Amniotic epithelial cell (primary cell): ENCODE measurements around the gene MARCKSL1.
A peak's percentile ranks its signal among the peaks of the same experiment; 100 is the strongest.
"Not testable (repeated sequence)": the region's sequence is repeated elsewhere in the genome, so short reads cannot be mapped to it uniquely, and the experiment has no call there.

ENCODE experiments used
- DNase-seq: peaks from one replicate; pipeline ENCODE4 v3.0.0-alpha.2; 2010; ENCODE audit warnings: low read depth

The MARCKSL1 gene

DNA sequence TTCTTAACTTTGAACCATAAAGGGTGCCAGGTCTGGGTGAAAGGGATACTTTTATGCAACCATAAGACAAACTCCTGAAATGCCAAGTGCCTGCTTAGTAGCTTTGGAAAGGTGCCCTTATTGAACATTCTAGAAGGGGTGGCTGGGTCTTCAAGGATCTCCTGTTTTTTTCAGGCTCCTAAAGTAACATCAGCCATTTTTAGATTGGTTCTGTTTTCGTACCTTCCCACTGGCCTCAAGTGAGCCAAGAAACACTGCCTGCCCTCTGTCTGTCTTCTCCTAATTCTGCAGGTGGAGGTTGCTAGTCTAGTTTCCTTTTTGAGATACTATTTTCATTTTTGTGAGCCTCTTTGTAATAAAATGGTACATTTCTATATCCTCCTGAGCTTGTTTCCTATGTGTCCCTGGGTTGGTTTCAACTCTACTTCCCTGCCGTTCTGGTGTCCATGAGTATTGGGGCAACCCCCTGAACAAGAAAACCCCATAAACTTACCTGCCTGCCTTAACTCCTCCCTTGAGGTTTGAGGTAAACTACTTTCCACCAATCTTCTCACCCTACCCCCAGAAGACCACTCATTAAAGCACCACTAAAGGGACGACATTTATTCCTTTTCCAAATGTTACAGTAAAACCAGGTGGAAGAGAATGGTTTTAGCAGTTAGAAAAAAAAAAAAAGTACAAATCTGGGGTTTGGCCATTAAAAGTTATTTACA lies 2.6 kb downstream of the MARCKSL1 start:
- no peak for DNase-seq

DNA sequence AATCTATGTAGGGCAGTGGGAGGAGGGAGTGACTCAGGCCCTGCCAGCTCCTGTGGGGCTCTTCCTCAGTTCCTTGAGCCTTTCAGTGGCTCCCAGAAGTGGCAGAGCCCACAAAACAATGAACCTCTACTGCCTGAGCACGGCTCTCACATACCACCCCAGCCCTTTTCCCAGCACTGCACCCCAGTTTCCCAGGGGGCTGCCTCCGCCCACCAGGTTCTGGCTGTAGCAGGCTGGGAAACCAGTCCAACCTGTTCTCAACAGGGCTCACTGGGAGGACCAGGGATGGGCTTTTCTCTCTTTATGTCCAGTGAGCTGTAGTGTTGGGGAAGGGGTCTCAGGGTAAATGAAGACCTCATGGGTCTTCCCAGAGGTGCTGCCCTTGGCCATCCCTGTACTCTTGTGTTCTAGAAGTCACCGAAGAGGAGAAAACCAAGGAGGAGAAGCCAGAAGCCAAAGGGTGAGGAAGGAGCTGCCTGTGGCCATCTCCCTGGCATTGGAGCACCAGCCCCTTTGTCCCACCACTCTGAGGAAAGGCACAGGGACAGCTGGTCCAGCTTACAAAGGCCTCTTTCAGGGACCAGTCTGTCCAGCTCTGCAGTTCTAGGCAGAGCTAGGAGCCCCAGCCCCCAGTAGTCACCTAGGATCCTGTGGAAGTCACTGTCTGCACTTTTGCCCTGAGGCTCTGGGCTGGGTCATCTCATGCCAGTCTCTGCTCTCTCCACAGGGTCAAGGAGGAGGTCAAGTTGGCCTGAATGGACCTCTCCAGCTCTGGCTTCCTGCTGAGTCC lies 3.5 kb downstream of the MARCKSL1 start:
- DNase-seq = no peak

DNA sequence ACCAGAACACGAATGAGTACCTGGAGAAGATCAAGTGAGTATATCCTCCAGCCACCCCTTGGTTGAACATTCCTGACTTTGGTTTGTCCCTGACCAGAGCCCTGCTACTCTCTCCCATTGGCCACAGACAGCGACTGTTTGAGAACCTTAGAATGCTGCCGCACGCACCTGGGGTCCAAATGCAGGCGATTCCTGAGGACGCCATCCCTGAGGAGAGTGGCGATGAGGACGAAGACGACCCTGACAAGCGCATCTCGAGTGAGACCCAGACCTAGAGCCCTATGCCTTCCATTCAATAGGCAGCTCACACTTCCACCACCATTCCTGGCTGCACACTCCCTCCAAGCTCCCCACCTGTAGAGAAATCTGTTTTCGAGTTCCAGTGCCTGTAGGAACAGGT lies 4.5 kb downstream of the MARCKSL1 start:
- no peak for DNase-seq

DNA sequence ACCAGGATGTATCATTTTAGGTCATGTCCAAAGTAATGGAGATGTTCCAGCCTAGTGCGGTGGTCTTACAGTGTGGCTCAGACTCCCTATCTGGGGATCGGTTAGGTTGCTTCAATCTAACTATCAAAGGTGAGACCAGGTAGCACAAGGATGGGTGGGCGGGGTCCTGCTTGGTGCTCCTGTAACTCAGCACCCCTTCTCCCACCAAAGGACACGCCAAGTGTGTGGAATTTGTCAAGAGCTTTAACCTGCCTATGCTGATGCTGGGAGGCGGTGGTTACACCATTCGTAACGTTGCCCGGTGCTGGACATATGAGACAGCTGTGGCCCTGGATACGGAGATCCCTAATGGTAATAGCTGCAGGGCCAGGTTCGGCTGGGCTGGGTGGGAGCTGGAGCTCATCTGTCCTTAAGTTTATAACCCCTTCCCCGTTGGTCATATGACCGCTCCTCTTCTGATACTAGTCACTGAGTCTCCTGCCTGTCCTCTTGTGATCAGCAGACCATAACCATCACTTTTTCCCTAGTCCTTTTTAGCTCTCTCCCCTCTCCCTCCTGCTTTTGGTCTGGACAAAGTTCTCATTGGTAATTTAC lies 5.4 kb downstream of the MARCKSL1 start:
- DNase-seq = no peak

DNA sequence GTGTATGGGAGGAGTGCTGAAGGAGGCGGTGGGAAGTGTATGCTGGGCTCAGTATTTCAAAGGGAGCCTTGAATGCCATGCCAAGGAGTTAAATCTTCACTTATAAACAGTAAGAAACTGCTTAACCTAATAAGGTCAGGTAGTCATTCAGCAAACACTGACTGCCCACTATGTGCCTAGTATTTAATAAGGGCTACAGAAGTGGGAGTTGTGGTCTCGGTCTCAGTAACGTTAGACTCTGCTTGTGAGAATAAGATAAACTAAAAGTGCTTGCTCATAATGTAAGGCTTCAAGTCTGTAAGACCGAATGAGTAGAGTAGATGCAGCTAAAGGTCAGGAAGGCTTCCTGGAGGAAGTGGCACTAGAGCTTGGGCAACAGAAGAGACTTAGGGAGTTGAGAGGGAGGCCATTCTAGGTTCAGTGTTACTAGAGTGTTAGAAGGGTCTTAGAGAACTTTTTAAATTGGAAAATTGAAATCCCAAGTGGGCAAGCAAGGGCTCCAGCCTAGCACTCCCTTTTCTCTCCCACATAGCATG lies 6.0 kb downstream of the MARCKSL1 start:
- no peak for DNase-seq

DNA sequence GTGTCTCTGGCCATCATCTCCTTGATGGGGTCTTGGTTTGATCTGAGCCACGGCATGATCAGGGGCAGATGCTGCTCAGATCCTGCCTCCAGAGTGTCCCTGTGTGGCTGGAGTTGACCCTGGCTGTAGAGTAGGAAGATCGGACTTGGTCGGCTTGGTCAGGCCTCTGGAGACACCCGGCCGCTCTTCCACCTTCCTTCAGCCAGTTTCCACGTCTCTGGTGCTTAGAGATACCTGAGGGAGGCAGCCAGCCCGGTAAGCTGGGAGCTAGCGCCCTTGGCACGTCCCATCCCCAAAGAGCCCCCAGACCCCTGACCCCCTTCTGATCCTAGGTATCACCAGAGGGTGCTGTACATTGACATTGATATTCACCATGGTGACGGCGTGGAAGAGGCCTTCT lies 8.8 kb downstream of the MARCKSL1 start:
- no peak for DNase-seq

DNA sequence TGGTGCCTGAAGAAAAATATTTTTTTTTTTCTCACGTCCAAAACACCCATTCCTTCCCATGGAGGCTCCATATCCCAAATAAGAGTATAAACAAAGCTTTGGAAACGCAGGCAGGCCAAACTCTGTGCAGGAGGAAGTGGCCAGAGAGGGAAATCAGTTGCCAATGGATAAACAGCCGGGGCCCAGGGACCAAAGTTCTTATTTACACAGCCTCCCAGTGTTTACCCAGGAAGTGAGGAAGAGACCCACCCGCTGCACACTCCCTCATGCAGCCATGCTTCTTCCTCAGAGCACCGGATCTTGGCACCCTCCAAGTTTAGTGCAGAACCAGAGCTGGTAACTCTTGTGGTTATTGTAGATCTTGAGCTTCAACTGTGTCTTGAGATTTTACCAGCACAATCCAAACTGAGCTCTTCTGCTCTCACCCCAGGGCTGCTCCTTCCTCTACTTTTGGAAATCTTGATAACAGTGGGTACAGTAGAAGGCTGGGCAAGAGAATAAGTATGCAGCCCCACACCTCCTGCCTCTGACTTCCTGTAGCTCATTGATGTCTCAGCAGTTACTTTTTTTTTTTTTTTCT lies 14.2 kb downstream of the MARCKSL1 start:
- DNase-seq = no peak

DNA sequence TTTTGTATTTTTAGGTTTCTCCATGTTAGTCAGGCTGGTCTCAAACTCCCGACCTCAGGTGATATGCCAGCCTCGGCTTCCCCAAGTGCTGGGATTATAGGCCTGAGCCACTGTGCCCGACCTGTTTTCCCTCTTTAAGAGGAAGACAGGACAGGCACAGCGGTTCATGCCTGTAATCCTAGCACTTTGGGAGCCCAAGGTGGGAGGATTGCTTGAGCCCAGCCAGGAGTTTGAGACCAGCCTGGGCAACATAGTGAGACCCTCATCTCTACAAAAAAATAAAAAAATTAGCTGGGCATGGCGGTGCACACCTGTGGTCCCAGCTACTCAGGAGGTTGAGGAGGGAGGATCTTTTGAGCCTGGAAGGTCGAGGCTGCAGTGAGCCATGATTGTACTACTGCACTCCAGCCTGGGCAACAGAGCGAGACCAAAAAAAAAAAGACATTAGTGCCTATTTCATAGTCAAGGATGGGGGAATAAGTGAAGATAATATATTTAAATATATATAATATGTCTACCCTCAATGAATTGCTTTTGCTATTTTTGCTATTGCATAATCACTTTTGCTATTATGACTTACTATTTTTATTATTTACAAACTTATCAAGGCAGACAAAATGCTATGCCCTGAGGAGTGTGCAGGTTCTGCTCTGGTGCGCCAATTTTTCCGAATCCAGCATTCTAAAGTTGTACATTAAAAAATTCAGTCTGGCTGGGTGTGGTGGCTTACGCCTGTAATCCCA lies 17.7 kb downstream of the MARCKSL1 start:
- no peak for DNase-seq

DNA sequence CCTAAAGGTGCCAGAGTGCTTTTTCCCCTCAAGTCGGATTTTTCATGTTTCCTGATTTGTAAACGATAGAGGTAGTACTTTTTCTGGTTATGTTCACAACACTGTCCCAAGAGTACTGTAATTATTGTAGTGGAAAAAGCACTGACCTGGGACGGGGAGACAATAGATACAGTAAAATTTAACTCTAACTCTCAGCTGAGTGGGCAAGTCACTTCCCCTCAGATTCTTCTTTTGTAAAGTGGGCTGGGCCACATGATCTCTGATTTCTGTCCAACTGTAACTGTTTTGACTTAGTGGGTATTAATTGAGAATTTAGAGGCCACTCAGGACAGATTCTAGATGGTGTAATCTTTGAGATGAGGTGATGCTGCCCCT lies 19.1 kb downstream of the MARCKSL1 start:
- DNase-seq = no peak

DNA sequence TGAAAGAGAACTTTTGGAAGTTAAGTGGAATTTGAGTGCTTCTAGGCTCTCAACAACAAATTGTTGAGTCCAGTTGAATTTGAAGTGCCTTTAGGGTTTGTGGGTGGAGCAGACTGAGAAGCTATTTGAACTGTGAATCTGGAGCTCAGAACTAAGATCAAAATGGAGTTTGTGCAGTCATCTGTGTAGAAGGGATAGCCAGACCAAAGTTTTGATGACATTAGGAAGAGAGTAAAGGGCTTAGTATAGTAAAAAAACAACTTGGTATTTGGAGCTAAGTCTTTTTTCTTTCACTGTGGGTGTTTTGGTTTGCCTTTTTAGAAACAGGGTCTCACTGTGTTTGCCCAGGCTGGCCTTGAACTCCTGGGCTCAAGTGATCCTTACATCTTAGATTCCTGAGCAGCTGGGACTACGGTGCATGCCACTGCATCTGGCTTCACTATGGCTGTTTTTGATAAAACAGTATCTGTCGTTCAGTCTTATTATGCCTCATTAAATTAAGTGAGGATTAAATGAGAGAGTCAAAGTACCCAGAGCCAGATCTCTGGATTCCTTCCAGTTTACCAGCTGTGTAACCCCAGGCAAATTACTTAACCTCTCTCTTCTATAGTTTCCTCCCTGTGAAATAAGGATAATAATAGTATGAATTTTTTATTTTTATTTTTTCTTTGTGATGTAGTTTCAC lies 24.2 kb downstream of the MARCKSL1 start:
- no peak for DNase-seq

DNA sequence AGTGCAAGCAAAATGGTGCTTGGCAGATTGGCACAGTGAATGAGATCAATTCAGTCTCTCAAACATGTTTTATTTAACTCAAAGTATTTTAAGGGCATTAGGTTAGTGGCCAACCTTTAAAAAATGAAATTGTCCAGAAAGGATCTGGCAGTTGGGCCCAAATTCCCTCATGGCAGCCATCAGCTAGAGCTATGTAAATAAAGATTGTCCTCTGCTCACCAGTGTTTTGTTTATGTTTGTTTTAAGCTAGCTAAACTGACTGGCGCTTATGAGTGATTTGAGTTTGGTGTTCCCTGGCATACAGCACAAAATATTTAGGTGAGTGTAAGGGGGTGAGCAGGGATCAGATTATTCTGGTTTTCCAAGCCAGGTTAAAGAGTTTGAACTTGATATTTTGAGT lies 26.1 kb downstream of the MARCKSL1 start:
- no peak for DNase-seq

DNA sequence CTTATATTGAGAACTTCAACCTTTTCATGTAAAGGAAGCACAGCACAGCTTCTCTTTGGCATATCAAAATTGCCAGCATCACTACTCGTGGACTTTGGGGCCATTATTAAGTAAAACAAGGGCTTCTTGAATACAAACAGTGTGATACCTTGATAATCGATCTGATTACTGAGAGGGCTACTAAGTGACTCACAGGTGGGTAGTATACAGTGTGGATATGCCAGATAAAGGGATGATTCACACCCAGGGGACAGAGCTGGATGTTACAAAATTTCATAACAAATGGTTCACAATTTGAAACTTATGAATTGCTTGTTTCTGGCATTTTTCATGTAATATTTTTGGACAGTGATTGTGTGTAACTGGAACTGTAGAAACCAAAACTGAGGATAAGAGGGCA lies 28.7 kb downstream of the MARCKSL1 start:
- peak; percentile 62 for DNase-seq

DNA sequence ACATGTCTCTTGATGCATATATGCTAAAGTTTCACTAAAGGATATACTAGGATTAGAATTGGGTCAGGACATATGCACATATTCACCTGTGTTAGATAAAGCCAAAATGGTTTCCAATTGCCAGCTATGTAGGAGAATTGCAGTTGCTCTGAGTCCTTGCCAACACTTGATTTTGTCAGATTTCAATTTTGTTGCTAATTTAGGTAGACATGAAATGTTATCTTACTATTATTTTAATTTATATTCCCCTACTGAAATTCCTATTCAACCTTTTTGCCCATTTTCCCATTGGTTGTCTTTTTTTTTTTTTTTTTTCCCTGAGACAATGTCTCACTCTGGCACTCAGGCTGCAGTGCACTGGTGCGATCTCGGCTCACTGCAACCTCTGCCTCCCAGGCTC lies 30.7 kb downstream of the MARCKSL1 start:
- DNase-seq = no peak

DNA sequence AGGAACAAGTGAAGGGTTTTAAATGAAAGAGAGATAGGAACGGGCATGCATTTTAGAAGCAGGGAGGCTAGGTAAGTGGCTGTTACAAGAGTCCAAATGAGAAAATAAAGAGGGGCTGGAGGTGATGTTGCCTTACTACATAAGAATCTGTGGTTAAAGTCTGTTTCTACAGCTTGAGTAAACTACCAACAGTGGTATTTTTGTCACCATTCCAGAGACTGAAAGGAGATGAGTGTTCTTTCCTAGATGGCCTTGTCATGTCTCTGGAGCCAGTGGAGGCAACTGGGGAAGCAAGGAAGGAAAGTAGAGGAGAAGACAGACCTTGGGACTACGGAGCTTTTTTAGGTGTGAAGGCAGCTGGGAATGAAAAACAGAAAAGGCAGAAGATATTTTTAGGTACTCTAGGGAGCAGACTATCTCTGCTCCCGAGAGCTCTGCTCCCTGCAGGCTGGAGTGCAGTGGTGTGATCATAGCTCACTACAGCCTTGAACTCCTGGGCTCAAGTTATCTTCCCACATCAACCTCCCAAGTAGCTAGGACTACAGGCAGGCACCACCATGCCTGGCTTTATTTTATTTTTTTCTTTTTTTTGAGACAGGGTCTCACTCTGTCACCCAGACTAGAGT lies 31.9 kb downstream of the MARCKSL1 start:
- DNase-seq = peak; percentile 26

DNA sequence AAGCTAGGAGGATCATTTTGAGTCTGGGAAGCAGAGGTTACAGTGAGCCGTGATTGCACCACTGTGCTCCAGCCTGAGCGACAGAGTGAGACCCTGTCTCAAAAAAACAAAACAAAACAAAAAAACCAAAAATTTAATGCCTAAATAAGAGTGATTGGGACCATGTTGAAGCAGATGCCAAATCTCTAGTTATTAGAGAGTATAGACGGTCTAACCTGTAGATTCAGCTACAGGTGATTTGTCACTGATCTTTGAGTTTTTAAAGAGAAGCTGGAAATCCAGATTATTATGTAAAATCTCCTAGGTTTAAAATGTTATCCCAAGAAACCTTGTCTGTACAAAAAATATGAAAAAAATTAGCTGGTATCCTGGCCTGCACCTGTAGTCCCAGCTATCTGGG lies 32.7 kb downstream of the MARCKSL1 start:
- DNase-seq = no peak

DNA sequence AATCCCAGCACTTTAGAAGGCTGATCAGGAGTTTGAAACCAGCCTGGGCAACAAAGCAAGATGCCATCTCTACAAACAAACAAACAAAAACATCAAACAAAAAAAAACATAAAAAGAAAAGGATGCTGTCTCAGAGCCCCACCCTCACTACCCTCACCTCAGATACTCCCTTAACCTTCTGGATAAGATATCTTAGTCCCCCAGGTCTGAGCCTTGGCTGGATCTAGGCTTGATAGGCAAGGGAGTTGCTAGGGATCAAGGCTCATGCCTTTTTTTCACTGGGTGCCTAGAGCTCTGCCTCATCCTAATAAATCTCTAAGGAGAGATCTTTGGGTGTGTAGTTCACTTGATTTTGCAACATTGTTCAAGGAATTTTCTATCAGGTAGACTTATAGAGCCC lies 36.7 kb downstream of the MARCKSL1 start:
- DNase-seq = no peak

DNA sequence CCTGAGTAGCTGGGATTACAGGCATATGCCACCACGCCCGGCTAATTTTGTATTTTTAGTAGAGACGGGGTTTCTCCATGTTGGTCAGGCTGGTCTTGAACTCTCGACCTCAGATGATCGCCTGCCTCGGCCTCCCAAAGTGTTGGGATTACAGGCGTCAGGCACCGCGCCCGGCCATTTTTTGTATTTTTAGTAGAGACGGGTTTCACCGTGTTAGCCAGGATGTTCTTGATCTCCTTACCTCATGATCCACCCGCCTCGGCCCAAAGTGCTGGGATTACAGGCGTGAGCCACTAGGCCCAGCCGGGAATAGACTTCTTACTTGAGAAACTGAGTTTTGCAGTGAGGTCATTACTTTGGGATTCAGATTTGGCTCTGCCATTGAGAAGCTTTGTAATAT lies 37.8 kb downstream of the MARCKSL1 start:
- not testable (repeated sequence) for DNase-seq

DNA sequence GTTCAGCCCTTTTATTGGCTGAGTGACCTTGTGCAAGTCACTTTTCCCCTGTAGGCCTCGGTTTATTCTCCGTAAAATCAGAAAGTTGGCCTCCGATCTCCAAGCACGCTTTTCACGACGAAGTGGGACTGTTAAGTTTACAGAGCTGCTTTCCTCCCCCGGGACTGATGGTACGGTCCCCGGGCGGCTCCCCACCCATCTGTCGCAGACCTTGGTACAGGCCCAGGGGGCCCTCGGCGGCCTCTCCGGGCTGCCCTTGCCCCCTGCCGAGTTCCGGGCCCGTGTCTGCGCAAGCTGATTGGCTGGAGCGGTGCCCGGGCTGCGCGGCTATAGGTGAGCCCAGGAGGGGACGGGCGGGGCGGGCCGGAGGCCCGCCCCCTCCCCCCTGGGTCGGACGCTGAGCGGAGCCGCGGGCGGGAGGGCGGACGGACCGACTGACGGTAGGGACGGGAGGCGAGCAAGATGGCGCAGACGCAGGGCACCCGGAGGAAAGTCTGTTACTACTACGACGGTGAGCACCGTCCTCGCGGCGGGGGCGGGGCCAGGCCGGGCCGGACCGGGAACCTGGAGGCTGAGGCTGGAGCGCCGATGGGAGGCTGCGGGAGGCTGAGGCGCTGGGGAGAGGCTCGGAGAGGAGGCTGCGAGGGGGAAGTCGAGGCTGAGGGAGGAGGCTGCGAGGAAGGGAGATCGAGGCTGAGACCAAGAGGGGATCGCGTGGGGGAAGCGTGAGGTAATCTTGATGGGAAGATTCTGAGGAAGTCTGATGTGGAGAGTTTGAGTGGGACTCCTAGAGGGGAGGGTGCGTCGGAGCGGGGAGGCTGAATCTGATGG lies 44.1 kb downstream of the MARCKSL1 start, which contains the start of gene HDAC1:
Gene HDAC1, plus strand, starts transcription at position 376 of the 831 bp plus-strand sequence. Its CDS starts 87 bp downstream, at position 463.
- DNase-seq = peak; percentile 94

DNA sequence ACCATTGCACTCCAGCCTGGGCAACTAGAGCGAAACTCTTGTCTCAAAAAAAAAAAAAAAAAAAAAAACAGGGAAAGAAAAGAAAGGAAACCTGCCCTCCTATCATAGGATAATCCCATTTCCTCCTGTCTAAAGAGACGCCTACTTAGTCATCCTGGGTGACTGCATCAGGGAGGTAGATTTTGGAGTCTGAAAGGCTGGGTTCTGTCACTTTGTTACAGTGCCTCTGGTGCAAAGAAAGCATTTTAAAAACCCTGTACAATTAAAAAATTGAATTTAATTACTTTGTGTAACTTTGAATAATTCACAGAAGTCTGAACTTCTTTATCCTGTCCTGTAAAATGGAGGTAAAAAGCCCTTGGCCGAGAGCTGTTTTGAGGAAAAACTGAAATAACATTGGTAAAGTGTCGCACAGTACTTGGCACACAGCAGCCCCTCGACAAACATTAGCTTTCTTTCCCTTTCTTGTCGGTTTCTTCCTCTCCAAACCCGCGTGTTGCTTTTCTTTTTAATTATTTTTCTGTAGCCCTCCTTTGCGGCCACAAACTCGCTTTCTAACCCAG lies 44.8 kb downstream of the MARCKSL1 start:
- peak; percentile 40 for DNase-seq
